Muscle layer of colon (tissue), 2 donors: ENCODE data around the gene EXOSC6.
"Not testable (repeated sequence)": the region's sequence is repeated elsewhere in the genome, so short reads cannot be mapped to it uniquely, and the experiment has no call there.

Source experiments
- H3K27ac ChIP-seq: one replicate; pipeline ENCODE4 v1.7.0; 2013; ENCODE audit warnings: low read depth, mild to moderate bottlenecking, low read length, moderate library complexity
- H3K27me3 ChIP-seq, 2 donors: one replicate each; pipeline ENCODE4 v1.7.0; 2013; ENCODE audit warnings: low read length in 2 of 2, mild to moderate bottlenecking in 2 of 2; ENCODE audit not compliant: insufficient read depth in 2 of 2, control insufficient read depth in 1 of 2
- H3K36me3 ChIP-seq: one replicate; pipeline ENCODE4 v1.7.0; 2013; ENCODE audit warnings: mild to moderate bottlenecking, low read length; ENCODE audit not compliant: insufficient read depth
- H3K4me1 ChIP-seq: one replicate; pipeline ENCODE4 v1.7.0; 2013; ENCODE audit warnings: mild to moderate bottlenecking, low read length; ENCODE audit not compliant: insufficient read depth
- H3K4me3 ChIP-seq, 2 donors: one replicate each; pipeline ENCODE4 v1.7.0; 2013; ENCODE audit warnings: low read length in 2 of 2, low read depth in 1 of 2, mild to moderate bottlenecking in 1 of 2, moderate library complexity in 1 of 2
- H3K9ac ChIP-seq: one replicate; pipeline ENCODE4 v1.7.0; 2013; ENCODE audit warnings: low read length
- H3K9me3 ChIP-seq: one replicate; pipeline ENCODE4 v1.7.0; 2013; ENCODE audit warnings: mild to moderate bottlenecking, low read length
- donor health status: abdominal sarcoma.
- donor health status: Adenocarcinoma of cecum.

Gene EXOSC6

GRCh38 chr16:70222574-70222973 is 29.2 kb downstream of the EXOSC6 start:
- not testable (repeated sequence) for H3K9ac ChIP-seq, H3K4me1 ChIP-seq, H3K9me3 ChIP-seq, H3K27ac ChIP-seq, H3K27me3 ChIP-seq, H3K36me3 ChIP-seq, H3K4me3 ChIP-seq

- H3K4me3 ChIP-seq, H3K27ac ChIP-seq, H3K9me3 ChIP-seq, H3K4me1 ChIP-seq, H3K9ac ChIP-seq, H3K36me3 ChIP-seq, H3K27me3 ChIP-seq: not testable (repeated sequence)
Observed at GRCh38 chr16:70218586-70218985, 33.2 kb downstream of the EXOSC6 start.

- H3K27ac ChIP-seq, H3K36me3 ChIP-seq, H3K4me1 ChIP-seq, H3K27me3 ChIP-seq, H3K9me3 ChIP-seq, H3K4me3 ChIP-seq, H3K9ac ChIP-seq: not testable (repeated sequence)
Observed at GRCh38 chr16:70206382-70206781, 45.4 kb downstream of the EXOSC6 start.

- not testable (repeated sequence) for H3K27me3 ChIP-seq, H3K9me3 ChIP-seq, H3K27ac ChIP-seq, H3K4me3 ChIP-seq, H3K36me3 ChIP-seq, H3K4me1 ChIP-seq, H3K9ac ChIP-seq
Observed at GRCh38 chr16:70204668-70205405, 46.9 kb downstream of the EXOSC6 start.

GRCh38 chr16:70204010-70204409 is 47.7 kb downstream of the EXOSC6 start:
- not testable (repeated sequence) for H3K27me3 ChIP-seq, H3K9me3 ChIP-seq, H3K27ac ChIP-seq, H3K9ac ChIP-seq, H3K4me3 ChIP-seq, H3K36me3 ChIP-seq, H3K4me1 ChIP-seq

- H3K4me1 ChIP-seq, H3K9ac ChIP-seq, H3K27ac ChIP-seq, H3K27me3 ChIP-seq, H3K4me3 ChIP-seq, H3K9me3 ChIP-seq, H3K36me3 ChIP-seq: not testable (repeated sequence)
Observed at GRCh38 chr16:70203508-70203907, 48.2 kb downstream of the EXOSC6 start.

- H3K9me3 ChIP-seq, H3K36me3 ChIP-seq, H3K27ac ChIP-seq, H3K4me3 ChIP-seq, H3K4me1 ChIP-seq, H3K9ac ChIP-seq, H3K27me3 ChIP-seq: not testable (repeated sequence)
Observed at GRCh38 chr16:70200063-70200462, 51.7 kb downstream of the EXOSC6 start.

GRCh38 chr16:70199170-70199569 is 52.6 kb downstream of the EXOSC6 start:
- not testable (repeated sequence) for H3K4me1 ChIP-seq, H3K27me3 ChIP-seq, H3K4me3 ChIP-seq, H3K27ac ChIP-seq, H3K36me3 ChIP-seq, H3K9ac ChIP-seq, H3K9me3 ChIP-seq

- not testable (repeated sequence) for H3K27me3 ChIP-seq, H3K27ac ChIP-seq, H3K4me3 ChIP-seq
Observed at GRCh38 chr16:70198666-70199065, 53.1 kb downstream of the EXOSC6 start.

GRCh38 chr16:70198230-70198629 is 53.5 kb downstream of the EXOSC6 start:
- not testable (repeated sequence) for H3K9ac ChIP-seq, H3K36me3 ChIP-seq, H3K4me1 ChIP-seq, H3K4me3 ChIP-seq, H3K27ac ChIP-seq, H3K9me3 ChIP-seq, H3K27me3 ChIP-seq

More at GRCh38 chr16:70198666-70199065, 53.1 kb downstream of the EXOSC6 start:
- not testable (repeated sequence) for H3K9ac ChIP-seq, H3K4me1 ChIP-seq, H3K36me3 ChIP-seq, H3K9me3 ChIP-seq

- not testable (repeated sequence) for H3K27me3 ChIP-seq, H3K9me3 ChIP-seq, H3K27ac ChIP-seq, H3K36me3 ChIP-seq, H3K4me1 ChIP-seq, H3K4me3 ChIP-seq, H3K9ac ChIP-seq
Observed at GRCh38 chr16:70197611-70198010, 54.1 kb downstream of the EXOSC6 start.
